Measurements from ENCODE around the gene ZBTB37. TPM values are rescaled to one million over a fixed set of nuclear protein-coding genes. Genes with fewer than 3 reads are reported as not detected.

ZBTB37 gene
- total RNA-seq, 6 donors from 2014 or later: 5.3 to 17.8 (median 12.0) TPM

DNA sequence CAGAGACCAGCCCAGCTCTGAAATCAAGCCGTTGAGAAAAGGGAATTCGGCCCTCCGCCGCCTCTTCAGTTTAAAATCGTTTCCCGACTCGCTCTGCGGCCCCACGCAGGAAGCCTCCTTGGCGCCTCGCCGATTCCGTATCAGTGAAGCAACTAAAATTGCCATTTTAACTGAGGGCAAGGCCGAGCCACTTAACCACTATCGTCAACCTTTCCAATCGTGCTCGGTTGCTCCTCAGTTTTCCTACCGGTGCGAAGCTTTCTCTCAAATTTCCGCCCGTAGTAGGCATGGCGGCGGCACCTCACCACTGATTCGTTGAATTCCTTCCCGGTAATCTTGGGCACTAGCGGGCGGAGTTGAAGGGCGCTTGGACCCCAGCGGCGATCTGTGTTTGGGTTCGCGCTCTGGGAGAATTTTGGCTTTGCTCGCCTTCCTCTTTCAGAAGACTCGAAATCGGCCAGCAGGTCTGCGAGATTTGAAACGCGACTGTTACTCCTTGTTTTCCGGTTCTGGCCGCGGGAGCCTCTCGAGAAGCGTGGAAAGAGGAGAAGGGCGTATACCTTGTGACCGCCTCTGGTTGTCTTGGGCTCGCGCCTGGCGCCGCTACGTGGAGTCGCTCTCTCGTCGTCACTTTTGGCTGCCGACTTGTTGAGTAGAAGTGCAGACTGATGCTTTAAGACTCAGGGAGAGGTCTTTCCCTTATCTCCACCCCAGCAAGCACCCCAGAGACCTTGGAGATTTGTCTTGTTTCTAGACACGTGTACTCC is 43.7 kb upstream of the ZBTB37 start, which contains the start of the genes CENPL and DARS2:
TSS of gene CENPL (minus strand) at position 569 of the 767 bp plus-strand sequence. CDS start 13,584 bp downstream, outside the sequence.
TSS of gene DARS2 (plus strand) at position 359 of the 767 bp plus-strand sequence. CDS start 557 bp downstream, outside the sequence.
- Histone ChIP-seq H3K9me3 (no peaks in the 10 kb centered on the region), H3K36me3 (no peaks in the 10 kb centered on the region), H3K27ac (peak within 1 kb of the TSS; percentile 91 to 94 (median 93)), H3K27me3 (no peaks in the 10 kb centered on the region), H3K4me3 (peak within 1 kb of the TSS; percentile 60 to 70 (median 66)), H3K4me1 (peaks cover 13 to 29% (median 16%) of the 10 kb centered on the region in 4 donors)
- TF ChIP-seq POLR2A (IDR thresholded peaks at IDR 0.05) (peak in 3 of 4 donors; percentile 46 to 68 (median 53)), POLR2AphosphoS5 (IDR thresholded peaks at IDR 0.05) (peak; percentile 80 to 84), EP300 (IDR thresholded peaks at IDR 0.05) (no peak)
- TF ChIP-seq, protein P1, sequence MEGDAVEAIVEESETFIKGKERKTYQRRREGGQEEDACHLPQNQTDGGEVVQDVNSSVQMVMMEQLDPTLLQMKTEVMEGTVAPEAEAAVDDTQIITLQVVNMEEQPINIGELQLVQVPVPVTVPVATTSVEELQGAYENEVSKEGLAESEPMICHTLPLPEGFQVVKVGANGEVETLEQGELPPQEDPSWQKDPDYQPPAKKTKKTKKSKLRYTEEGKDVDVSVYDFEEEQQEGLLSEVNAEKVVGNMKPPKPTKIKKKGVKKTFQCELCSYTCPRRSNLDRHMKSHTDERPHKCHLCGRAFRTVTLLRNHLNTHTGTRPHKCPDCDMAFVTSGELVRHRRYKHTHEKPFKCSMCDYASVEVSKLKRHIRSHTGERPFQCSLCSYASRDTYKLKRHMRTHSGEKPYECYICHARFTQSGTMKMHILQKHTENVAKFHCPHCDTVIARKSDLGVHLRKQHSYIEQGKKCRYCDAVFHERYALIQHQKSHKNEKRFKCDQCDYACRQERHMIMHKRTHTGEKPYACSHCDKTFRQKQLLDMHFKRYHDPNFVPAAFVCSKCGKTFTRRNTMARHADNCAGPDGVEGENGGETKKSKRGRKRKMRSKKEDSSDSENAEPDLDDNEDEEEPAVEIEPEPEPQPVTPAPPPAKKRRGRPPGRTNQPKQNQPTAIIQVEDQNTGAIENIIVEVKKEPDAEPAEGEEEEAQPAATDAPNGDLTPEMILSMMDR (IDR thresholded peaks at IDR 0.05): peak in 1 of 6 experiments; percentile 7
- DNase-seq: peak; percentile 94 to 96
- peak; percentile 99 to 100 for ATAC-seq (ENCODE audit: low FRiP score in 2 of 2)
- WGBS, 2 donors: 0 to 1% methylated on average over 20 to 55 of the region's 55 CpGs

DNA sequence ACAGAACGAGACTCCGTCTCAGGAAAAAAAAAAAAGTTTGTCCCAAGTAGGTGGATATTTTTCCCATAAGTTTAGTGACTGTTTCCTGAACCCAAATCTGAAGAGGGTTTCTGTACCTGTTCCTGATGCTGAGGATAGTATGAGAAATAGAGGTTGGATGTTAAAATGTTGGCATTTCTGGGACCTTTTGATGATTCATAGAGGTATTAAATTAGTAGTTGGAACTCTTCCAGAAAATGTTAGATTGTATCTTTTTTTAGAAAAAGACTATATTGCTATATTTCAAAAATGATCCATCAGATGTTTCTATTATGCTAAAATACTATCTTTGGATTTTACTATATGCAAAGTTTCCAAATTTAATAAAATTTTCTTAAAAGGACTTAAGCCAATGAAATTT is 40.6 kb upstream of the ZBTB37 start:
- Histone ChIP-seq H3K27ac (no peak overlapping the region), H3K27me3 (no peaks in the 10 kb centered on the region), H3K9me3 (no peaks in the 10 kb centered on the region), H3K4me1 (peaks cover 13 to 29% (median 16%) of the 10 kb centered on the region in 4 donors), H3K4me3 (no peak overlapping the region), H3K36me3 (peaks cover 0 to 26% (median 6%) of the 10 kb centered on the region in 4 donors)
- 53 to 67% methylated on average over 2 of the region's 2 CpGs for WGBS, 2 donors
- no peak for DNase-seq
- TF ChIP-seq, protein P1 (IDR thresholded peaks at IDR 0.05): no peak
- no peak for TF ChIP-seq POLR2AphosphoS5 (IDR thresholded peaks at IDR 0.05)
- no peak for TF ChIP-seq EP300 (IDR thresholded peaks at IDR 0.05)
- TF ChIP-seq POLR2A (IDR thresholded peaks at IDR 0.05): no peak
- ATAC-seq (ENCODE audit: low FRiP score in 2 of 2): no peak

DNA sequence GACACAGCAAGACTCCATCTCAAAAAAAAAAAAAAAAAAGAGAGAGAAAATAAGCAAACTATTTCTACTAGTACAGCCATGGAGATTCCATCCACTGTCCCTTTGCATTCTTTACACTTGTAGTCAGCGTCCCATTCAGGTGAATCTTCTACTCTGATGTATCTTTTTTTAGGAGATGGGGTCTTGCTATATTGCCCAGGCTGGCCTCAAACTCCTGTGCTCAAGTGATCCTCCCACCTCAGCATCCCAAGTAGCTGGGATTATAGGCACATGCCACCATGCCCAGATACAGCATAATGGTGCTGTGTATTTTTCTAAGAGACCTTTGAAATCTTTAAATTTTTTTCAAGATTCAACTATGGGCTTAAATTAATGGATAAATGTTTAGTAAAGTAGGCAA is 35.4 kb upstream of the ZBTB37 start:
- H3K36me3 ChIP-seq: peaks cover 4 to 76% (median 41%) of the 10 kb centered on the region in 4 donors
- 90 to 100% methylated on average over 1 of the region's 1 CpG for WGBS, 2 donors
- ATAC-seq (ENCODE audit: low FRiP score in 2 of 2): no peak
- H3K4me3 ChIP-seq: no peak overlapping the region
- H3K9me3 ChIP-seq: no peaks in the 10 kb centered on the region
- H3K27me3 ChIP-seq: no peaks in the 10 kb centered on the region
- H3K4me1 ChIP-seq: no peaks in the 10 kb centered on the region
- H3K27ac ChIP-seq: no peak overlapping the region
- TF ChIP-seq POLR2A (IDR thresholded peaks at IDR 0.05): no peak
- no peak for TF ChIP-seq EP300 (IDR thresholded peaks at IDR 0.05)
- TF ChIP-seq, protein P1 (IDR thresholded peaks at IDR 0.05): no peak
- no peak for DNase-seq

DNA sequence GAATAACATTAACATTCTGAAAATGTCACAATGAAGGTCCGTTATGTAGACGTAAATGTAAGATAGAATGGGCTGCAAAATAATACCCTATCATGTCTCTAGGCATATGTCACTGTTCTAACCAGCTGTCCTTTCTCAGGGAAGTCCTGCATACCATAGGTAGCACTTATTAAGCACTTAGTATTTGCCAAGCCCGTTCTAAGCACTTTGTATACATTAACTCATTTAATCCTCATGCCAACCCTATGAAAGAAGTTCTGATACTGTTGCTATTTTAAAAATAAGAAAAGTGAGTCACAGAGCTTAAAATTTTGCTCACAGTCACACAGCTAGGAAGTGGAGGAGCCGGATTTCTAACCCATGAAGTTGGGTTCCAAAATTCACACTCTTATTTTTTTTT is 16.1 kb upstream of the ZBTB37 start:
- Histone ChIP-seq H3K36me3 (peaks cover 0 to 45% (median 8%) of the 10 kb centered on the region in 4 donors), H3K27ac (peak overlapping the region in 3 of 4 donors; percentile 61 to 83 (median 72)), H3K27me3 (no peaks in the 10 kb centered on the region), H3K4me3 (no peak overlapping the region), H3K9me3 (no peaks in the 10 kb centered on the region), H3K4me1 (peaks cover 0 to 15% (median 14%) of the 10 kb centered on the region in 4 donors)
- WGBS, 2 donors: 79% methylated on average over 4 of the region's 4 CpGs
- TF ChIP-seq EP300 (IDR thresholded peaks at IDR 0.05): no peak
- no peak for TF ChIP-seq POLR2AphosphoS5 (IDR thresholded peaks at IDR 0.05)
- TF ChIP-seq, protein P1 (IDR thresholded peaks at IDR 0.05): no peak
- no peak for TF ChIP-seq POLR2A (IDR thresholded peaks at IDR 0.05)
- DNase-seq (no peak), ATAC-seq (ENCODE audit: low FRiP score in 2 of 2) (no peak)

Measured in upper lobe of left lung (tissue), 6 donors.